Tibial nerve (tissue), 4 donors: ENCODE data around the gene OR51E1.

ENCODE experiments used
- EP300 ChIP-seq, 2 donors: sonication (generic); formaldehyde crosslinking; IDR thresholded peaks; one replicate each; pipeline ENCODE4 v1.6.1; 2017; ENCODE audit warnings: antibody characterized with exemption in 2 of 2, mild to moderate bottlenecking in 1 of 2
- TF ChIP-seq, protein P1 (sequence below), 5 experiments: fragments of 200-600 bp in 3 of 5; fragments of 450-650 bp in 2 of 5; sonication (generic) in 3 of 5; IDR thresholded peaks; one replicate each; pipeline ENCODE4 v1.5.1; 2016 to 2019; ENCODE audit warnings: antibody characterized with exemption in 5 of 5, mild to moderate bottlenecking in 3 of 5, moderate library complexity in 2 of 5

DNA sequence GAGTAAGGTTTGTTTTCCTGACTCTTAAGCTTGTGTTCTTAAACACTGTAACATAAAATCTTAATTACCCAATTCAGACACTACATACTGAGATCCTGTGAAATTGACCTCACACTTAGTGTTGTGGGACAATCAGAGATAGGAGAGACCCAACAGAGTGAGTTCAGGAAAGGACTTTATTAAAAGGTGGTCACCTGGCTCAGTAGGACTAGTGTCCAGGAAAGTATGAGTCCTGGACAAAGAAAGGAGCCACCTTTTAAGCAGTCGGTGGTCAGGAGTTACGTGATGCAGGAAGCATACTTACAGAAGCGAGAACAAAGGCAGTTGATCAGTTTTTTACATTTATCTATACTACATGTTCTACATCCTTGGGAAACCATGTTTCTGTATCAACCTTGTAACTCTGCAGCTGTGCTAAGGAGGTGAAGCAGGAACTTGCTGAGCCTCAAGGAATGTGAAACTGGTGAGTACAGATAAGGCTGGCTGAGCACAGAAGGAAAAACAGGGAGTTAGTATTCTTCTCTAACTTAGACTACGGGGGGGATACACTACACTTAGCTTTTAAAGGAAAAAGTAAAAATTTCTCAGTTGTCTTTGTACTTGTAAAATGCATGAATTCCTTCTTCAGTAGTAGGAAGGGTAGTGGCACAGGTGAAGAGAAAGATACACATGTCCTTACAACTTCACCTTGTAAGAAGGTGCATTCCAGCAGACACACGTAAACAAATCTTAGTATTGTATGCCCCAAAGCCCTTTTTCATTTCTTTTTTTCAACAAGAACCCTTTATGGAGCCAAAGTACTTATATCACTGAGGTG lies 15.1 kb downstream of the OR51E1 start:
- TF ChIP-seq, protein P1, sequence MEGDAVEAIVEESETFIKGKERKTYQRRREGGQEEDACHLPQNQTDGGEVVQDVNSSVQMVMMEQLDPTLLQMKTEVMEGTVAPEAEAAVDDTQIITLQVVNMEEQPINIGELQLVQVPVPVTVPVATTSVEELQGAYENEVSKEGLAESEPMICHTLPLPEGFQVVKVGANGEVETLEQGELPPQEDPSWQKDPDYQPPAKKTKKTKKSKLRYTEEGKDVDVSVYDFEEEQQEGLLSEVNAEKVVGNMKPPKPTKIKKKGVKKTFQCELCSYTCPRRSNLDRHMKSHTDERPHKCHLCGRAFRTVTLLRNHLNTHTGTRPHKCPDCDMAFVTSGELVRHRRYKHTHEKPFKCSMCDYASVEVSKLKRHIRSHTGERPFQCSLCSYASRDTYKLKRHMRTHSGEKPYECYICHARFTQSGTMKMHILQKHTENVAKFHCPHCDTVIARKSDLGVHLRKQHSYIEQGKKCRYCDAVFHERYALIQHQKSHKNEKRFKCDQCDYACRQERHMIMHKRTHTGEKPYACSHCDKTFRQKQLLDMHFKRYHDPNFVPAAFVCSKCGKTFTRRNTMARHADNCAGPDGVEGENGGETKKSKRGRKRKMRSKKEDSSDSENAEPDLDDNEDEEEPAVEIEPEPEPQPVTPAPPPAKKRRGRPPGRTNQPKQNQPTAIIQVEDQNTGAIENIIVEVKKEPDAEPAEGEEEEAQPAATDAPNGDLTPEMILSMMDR (IDR thresholded peaks at IDR 0.05): no peak
- no peak for TF ChIP-seq EP300 (IDR thresholded peaks at IDR 0.05)
